Measurements from ENCODE around the gene TMEM205. TPM values are rescaled to one million over a fixed set of nuclear protein-coding genes. Genes with fewer than 3 reads are reported as not detected.

Gene TMEM205
- total RNA-seq, 4 donors from 2014 or later = 266 to 1,029 (median 650) TPM

DNA sequence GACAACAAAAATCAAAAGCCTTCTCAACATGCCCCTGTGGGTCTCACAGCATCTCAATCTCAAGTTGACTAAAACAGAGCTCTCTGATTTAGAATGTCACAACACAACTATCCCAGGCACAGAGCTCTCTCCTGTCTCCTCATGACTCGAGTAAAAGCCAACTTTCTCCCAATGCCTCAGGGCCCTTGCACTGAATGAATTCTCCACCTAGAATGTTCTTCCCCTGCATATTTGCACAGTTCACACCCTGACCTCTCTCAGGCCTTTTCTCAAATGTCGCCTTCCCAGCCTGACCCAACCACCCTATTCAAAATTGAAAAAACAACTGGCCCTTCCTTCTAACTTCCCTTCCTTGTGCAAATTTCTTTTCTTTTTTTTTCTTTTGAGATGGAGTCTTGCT is 24.7 kb upstream of the TMEM205 start:
- WGBS, 2 donors = 92 to 97% methylated on average over 2 of the region's 2 CpGs
- DNase-seq = no peak
- intact Hi-C loops (cut with DNase I) = no loop called here
- Histone ChIP-seq H3K4me3 (replicated peaks in 1 of 3) (no peak overlapping the region), H3K4me1 (peaks cover 9 to 10% of the 10 kb centered on the region in 2 donors), H3K9me3 (no peaks in the 10 kb centered on the region), H3K36me3 (peaks cover 0 to 3% of the 10 kb centered on the region in 2 donors), H3K27me3 (no peaks in the 10 kb centered on the region), H3K27ac (no peak overlapping the region)
- TF ChIP-seq, protein P1, sequence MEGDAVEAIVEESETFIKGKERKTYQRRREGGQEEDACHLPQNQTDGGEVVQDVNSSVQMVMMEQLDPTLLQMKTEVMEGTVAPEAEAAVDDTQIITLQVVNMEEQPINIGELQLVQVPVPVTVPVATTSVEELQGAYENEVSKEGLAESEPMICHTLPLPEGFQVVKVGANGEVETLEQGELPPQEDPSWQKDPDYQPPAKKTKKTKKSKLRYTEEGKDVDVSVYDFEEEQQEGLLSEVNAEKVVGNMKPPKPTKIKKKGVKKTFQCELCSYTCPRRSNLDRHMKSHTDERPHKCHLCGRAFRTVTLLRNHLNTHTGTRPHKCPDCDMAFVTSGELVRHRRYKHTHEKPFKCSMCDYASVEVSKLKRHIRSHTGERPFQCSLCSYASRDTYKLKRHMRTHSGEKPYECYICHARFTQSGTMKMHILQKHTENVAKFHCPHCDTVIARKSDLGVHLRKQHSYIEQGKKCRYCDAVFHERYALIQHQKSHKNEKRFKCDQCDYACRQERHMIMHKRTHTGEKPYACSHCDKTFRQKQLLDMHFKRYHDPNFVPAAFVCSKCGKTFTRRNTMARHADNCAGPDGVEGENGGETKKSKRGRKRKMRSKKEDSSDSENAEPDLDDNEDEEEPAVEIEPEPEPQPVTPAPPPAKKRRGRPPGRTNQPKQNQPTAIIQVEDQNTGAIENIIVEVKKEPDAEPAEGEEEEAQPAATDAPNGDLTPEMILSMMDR (IDR thresholded peaks at IDR 0.05) = no peak
- TF ChIP-seq POLR2A (IDR thresholded peaks at IDR 0.05) = no peak

DNA sequence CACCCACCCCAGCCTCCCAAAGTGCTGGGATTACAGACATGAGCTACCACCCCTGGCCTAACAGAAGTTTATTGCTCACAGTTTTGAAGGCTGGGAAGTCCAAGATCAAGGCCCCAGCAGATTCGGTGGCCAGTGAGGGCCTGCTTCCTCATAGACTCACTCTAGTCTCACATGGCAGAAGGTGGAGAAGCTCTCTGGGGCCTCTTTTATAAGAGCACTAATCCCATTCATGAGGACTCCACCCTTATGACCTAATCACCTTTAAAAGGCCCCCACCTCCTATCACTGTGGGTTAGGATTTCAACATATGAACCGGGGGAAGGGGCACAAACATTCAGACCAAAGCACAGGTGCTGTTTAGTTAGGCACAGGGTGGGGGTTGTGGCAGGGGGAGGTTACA is 21.5 kb upstream of the TMEM205 start:
- no peak overlapping the region for H3K27ac ChIP-seq
- intact Hi-C loops (cut with DNase I) = no loop called here
- H3K4me3 ChIP-seq (replicated peaks in 1 of 3) = no peak overlapping the region
- H3K27me3 ChIP-seq = no peaks in the 10 kb centered on the region
- H3K4me1 ChIP-seq = no peaks in the 10 kb centered on the region
- H3K9me3 ChIP-seq = no peaks in the 10 kb centered on the region
- DNase-seq = no peak
- H3K36me3 ChIP-seq = peaks cover 0 to 5% of the 10 kb centered on the region in 2 donors
- 89 to 91% methylated on average over 1 to 2 of the region's 2 CpGs for WGBS, 2 donors
- TF ChIP-seq, protein P1 (IDR thresholded peaks at IDR 0.05) = no peak
- no peak for TF ChIP-seq POLR2A (IDR thresholded peaks at IDR 0.05)

- intact Hi-C loops (cut with DNase I) = no loop called here
- DNase-seq = no peak
- no peaks in the 10 kb centered on the region for H3K9me3 ChIP-seq
- no peaks in the 10 kb centered on the region for H3K27me3 ChIP-seq
- TF ChIP-seq, protein P1 (IDR thresholded peaks at IDR 0.05) = no peak
- no peak for TF ChIP-seq POLR2A (IDR thresholded peaks at IDR 0.05)
- H3K27ac ChIP-seq = no peak overlapping the region
- WGBS, 2 donors = 77 to 83% methylated on average over 7 of the region's 7 CpGs
- H3K4me3 ChIP-seq (replicated peaks in 1 of 3) = no peak overlapping the region
- H3K4me1 ChIP-seq = peaks cover 0 to 10% of the 10 kb centered on the region in 2 donors
- peaks cover 0 to 5% of the 10 kb centered on the region in 2 donors for H3K36me3 ChIP-seq
These were observed 19.6 kb upstream of the TMEM205 start for GRCh38 chr19:11365557-11366117.

GRCh38 chr19:11364935-11365334 is 18.9 kb upstream of the TMEM205 start:
- H3K27me3 ChIP-seq = no peaks in the 10 kb centered on the region
- no peak for DNase-seq
- 68 to 81% methylated on average over 5 of the region's 5 CpGs for WGBS, 2 donors
- H3K36me3 ChIP-seq = peaks cover 0 to 5% of the 10 kb centered on the region in 2 donors
- H3K4me1 ChIP-seq = peaks cover 0 to 10% of the 10 kb centered on the region in 2 donors
- TF ChIP-seq POLR2A (IDR thresholded peaks at IDR 0.05) = no peak
- TF ChIP-seq, protein P1 (IDR thresholded peaks at IDR 0.05) = no peak
- intact Hi-C loops (cut with DNase I) = no loop called here
- no peak overlapping the region for H3K4me3 ChIP-seq (replicated peaks in 1 of 3)
- H3K9me3 ChIP-seq = no peaks in the 10 kb centered on the region
- H3K27ac ChIP-seq = no peak overlapping the region

DNA sequence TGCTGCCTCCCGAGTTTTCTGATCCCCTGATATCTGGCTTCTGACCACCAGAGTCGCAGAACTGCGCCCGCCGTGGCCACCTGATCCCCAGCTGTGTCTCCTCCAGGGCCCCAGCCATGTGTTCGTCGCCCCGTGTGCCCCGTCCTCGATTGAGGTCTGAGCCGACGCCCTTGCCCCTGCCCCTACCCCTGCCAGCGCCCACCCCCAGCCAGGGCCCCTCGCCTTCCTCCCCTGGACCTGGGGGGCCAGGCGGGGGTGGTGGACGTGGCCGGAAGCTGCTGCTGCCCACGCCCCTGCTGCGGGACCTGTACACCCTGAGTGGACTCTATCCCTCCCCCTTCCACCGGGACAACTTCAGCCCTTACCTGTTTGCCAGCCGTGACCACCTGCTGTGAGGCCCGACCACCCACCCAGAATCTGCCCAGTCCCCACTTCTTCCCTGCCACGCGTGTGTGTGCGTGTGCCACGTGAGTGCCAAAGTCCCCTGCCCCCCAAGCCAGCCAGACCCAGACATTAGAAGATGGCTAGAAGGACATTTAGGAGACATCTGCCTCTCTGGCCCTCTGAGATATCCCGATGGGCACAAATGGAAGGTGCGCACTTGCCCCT is 18.3 kb upstream of the TMEM205 start:
- 86 to 94% methylated on average over 19 to 23 of the region's 28 CpGs for whole genome bisulfite sequencing, 2 donors
- H3K36me3 ChIP-seq = peaks cover 0 to 5% of the 10 kb centered on the region in 2 donors
- TF ChIP-seq, protein P1 (IDR thresholded peaks at IDR 0.05) = no peak
- TF ChIP-seq POLR2A (IDR thresholded peaks at IDR 0.05) = no peak
- no peaks in the 10 kb centered on the region for H3K9me3 ChIP-seq
- no peak overlapping the region for H3K4me3 ChIP-seq (replicated peaks in 1 of 3)
- peaks cover 0 to 10% of the 10 kb centered on the region in 2 donors for H3K4me1 ChIP-seq
- intact Hi-C loops (cut with DNase I) = no loop called here
- H3K27ac ChIP-seq = no peak overlapping the region
- DNase-seq = no peak
- no peaks in the 10 kb centered on the region for H3K27me3 ChIP-seq

Measured in thyroid gland (tissue), 4 donors.